Measurements from ENCODE around the gene KIAA0040. TPM values are rescaled to one million over a fixed set of nuclear protein-coding genes. Genes with fewer than 3 reads are reported as not detected.

Gene KIAA0040
- total RNA-seq, 2 experiments from 2014 or later: 64.1 to 67.1 TPM

DNA sequence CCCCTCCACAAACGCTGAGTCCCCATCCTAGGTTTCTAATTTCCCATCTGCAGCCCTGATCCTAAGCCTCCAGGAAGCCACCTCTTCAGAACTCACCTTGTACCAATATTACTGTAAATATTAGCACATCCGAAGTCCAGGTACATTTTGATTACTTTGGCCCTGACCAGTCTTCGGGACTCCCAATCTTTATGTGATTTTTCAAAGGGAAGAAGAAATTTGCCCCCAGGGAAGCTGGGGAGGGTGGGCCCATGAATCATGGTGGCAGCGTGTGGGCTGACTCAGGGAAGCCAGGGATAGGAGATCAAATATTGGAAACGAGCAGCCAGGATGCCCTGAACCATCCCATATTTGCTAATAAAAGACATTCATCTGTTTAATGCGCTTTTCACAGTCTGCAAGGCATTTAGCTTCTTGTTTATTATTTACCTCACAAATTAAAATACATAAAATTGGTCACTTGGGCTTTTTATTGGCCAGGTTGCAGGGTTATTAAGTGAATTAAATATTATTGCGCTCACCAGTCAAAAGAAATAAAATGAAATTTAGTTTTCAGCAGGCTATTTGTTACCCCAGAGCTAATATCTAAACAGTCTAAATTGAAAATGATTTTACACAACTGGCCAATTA is 46.6 kb downstream of the KIAA0040 start:
- H3K27me3 Mint-ChIP-seq: peaks cover 16% of the 10 kb centered on the region
- H3K4me1 Mint-ChIP-seq: peaks cover 8% of the 10 kb centered on the region
- no peaks in the 10 kb centered on the region for H3K9me3 Mint-ChIP-seq
- no peak overlapping the region for H3K4me3 Mint-ChIP-seq
- H3K27ac Mint-ChIP-seq: no peak overlapping the region
- no peaks in the 10 kb centered on the region for H3K36me3 Mint-ChIP-seq (ENCODE audit: low read depth)
- POLR2A ChIA-PET: no interaction called here
- no peak for DNase-seq
- CTCF ChIA-PET: interaction anchor here (0.6 to 6.2 kb wide), 17 partner anchors 10 to 205 kb away, joined by 3 to 32 read pairs (median 4); no protein-coding TSS in a partner anchor

DNA sequence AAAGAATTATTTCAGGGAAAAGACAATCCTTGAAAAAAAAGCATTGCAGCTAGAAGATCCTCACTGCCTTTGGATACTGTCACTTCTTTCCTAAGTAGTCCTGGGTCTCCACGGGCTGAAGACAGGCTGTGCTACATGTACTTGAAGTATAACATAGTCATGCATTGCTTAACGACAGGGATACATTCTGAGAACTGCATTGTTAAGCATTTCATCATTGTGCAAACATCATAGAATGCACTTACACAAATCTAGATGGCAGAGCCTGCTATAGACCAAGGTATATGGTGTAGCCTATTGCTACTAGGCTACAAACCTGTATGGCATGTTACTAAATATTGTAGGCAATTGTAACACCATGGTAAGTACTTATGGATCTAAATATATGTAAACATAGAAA is 54.0 kb downstream of the KIAA0040 start:
- Mint-ChIP-seq H3K27me3 (peaks cover 24% of the 10 kb centered on the region), H3K4me1 (peaks cover 8% of the 10 kb centered on the region), H3K9me3 (no peaks in the 10 kb centered on the region), H3K36me3 (ENCODE audit: low read depth) (no peaks in the 10 kb centered on the region), H3K27ac (no peak overlapping the region), H3K4me3 (no peak overlapping the region)
- CTCF ChIA-PET: no interaction called here
- no peak for DNase-seq
- POLR2A ChIA-PET: no interaction called here

- Mint-ChIP-seq H3K4me1 (peaks cover 8% of the 10 kb centered on the region), H3K36me3 (ENCODE audit: low read depth) (no peaks in the 10 kb centered on the region), H3K27me3 (peaks cover 26% of the 10 kb centered on the region), H3K27ac (no peak overlapping the region), H3K4me3 (no peak overlapping the region), H3K9me3 (no peaks in the 10 kb centered on the region)
- ChIA-PET POLR2A (no interaction called here), CTCF (interaction anchor here (0.7 kb wide), 1 partner anchor 979 kb away, joined by 4 read pairs; no protein-coding TSS in a partner anchor)
- no peak for DNase-seq
Measured at GRCh38 chr1:175137369-175137768, 55.2 kb downstream of the KIAA0040 start.

- H3K4me3 Mint-ChIP-seq: no peak overlapping the region
- DNase-seq: no peak
- ChIA-PET CTCF (interaction anchor here (0.7 to 1.2 kb wide), 3 partner anchors 11 to 19 kb away, joined by 3 to 5 read pairs (median 3); no protein-coding TSS in a partner anchor), POLR2A (no interaction called here)
- H3K36me3 Mint-ChIP-seq (ENCODE audit: low read depth): no peaks in the 10 kb centered on the region
- no peak overlapping the region for H3K27ac Mint-ChIP-seq
- no peaks in the 10 kb centered on the region for H3K9me3 Mint-ChIP-seq
- no peaks in the 10 kb centered on the region for H3K4me1 Mint-ChIP-seq
- peaks cover 26% of the 10 kb centered on the region for H3K27me3 Mint-ChIP-seq
Measured at GRCh38 chr1:175136246-175136645, 56.3 kb downstream of the KIAA0040 start.

DNA sequence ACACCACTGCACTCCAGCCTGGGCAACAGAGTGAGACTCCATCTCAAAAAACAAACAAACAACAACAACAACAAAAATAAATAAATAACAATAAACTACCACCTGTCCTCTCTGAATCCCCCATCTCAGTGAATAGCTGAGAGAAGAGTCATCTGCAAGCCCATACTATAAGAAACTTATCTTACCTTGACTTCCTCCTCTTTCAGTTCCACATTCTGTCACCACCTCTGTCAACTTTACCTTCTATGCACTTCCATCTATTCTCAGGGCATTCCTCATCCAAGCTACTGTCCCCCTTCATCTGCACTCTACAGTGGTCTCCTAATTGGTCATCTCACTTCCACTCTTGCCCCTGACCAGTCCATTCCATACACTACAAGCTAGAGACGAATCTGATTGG is 58.1 kb downstream of the KIAA0040 start:
- Mint-ChIP-seq H3K9me3 (no peaks in the 10 kb centered on the region), H3K4me3 (no peak overlapping the region), H3K4me1 (no peaks in the 10 kb centered on the region), H3K36me3 (ENCODE audit: low read depth) (no peaks in the 10 kb centered on the region), H3K27ac (no peak overlapping the region), H3K27me3 (peaks cover 26% of the 10 kb centered on the region)
- no peak for DNase-seq
- ChIA-PET POLR2A (no interaction called here), CTCF (interaction anchor here (1.0 to 1.8 kb wide), 4 partner anchors 10 to 20 kb away, joined by 3 to 7 read pairs (median 6); no protein-coding TSS in a partner anchor)

GRCh38 chr1:175133673-175134435 is 58.7 kb downstream of the KIAA0040 start:
- no peak for DNase-seq
- no peaks in the 10 kb centered on the region for H3K36me3 Mint-ChIP-seq (ENCODE audit: low read depth)
- H3K4me3 Mint-ChIP-seq: no peak overlapping the region
- ChIA-PET POLR2A (no interaction called here), CTCF (interaction anchor here (1.0 to 1.8 kb wide), 5 partner anchors 9 to 204 kb away, joined by 3 to 7 read pairs (median 5); no protein-coding TSS in a partner anchor)
- no peaks in the 10 kb centered on the region for H3K4me1 Mint-ChIP-seq
- H3K9me3 Mint-ChIP-seq: no peaks in the 10 kb centered on the region
- no peak overlapping the region for H3K27ac Mint-ChIP-seq
- peaks cover 26% of the 10 kb centered on the region for H3K27me3 Mint-ChIP-seq

- H3K4me3 Mint-ChIP-seq: no peak overlapping the region
- POLR2A ChIA-PET: no interaction called here
- no peaks in the 10 kb centered on the region for H3K9me3 Mint-ChIP-seq
- no peaks in the 10 kb centered on the region for H3K4me1 Mint-ChIP-seq
- H3K36me3 Mint-ChIP-seq (ENCODE audit: low read depth): no peaks in the 10 kb centered on the region
- peaks cover 23% of the 10 kb centered on the region for H3K27me3 Mint-ChIP-seq
- CTCF ChIA-PET: interaction anchor here (1.0 kb wide), 1 partner anchor 19 kb away, joined by 3 read pairs; no protein-coding TSS in a partner anchor
- DNase-seq: no peak
- H3K27ac Mint-ChIP-seq: no peak overlapping the region
Measured at GRCh38 chr1:175132436-175132835, 60.1 kb downstream of the KIAA0040 start.

DNA sequence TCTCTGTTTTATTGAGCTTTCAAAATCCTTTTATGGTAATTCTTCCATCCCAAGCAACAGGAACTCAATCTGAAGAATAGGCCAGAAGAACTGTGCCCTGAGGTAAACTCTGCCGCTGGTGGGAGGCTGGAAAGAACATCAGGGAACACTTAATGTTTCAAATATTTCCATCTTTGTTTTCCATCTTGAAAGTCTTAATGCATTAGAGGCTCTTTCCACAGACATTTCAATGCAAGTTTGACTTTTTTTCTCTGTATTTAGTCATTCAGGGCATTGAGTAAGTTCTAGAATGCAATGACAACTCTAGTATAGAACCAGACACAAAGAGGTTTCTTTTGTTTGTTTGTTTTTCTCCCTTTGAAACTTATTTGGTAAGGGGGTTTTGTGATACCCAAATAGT is 61.5 kb downstream of the KIAA0040 start:
- POLR2A ChIA-PET: no interaction called here
- Mint-ChIP-seq H3K36me3 (ENCODE audit: low read depth) (no peaks in the 10 kb centered on the region), H3K27ac (no peak overlapping the region), H3K27me3 (peaks cover 16% of the 10 kb centered on the region), H3K9me3 (no peaks in the 10 kb centered on the region), H3K4me3 (no peak overlapping the region), H3K4me1 (no peaks in the 10 kb centered on the region)
- no peak for DNase-seq
- CTCF ChIA-PET: no interaction called here

DNA sequence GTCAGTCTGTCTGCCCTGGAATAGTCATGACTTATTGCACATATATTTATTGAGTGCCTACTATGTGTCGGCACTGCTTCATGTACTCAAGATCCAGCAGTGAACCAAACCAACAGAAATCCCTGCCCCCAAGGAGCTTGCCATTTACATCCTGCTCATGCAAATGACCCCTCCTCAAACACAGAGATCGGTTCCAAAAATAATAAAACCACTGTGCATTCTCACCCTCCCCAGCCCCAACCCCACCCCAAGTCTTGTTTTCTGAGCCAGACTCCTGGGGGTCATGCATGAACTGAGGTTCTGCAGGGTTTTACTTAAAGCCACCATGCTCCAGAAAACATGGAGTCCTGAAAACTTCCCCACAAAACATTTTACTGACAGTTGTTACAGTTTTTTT is 61.9 kb downstream of the KIAA0040 start:
- Mint-ChIP-seq H3K36me3 (ENCODE audit: low read depth) (no peaks in the 10 kb centered on the region), H3K27me3 (peaks cover 11% of the 10 kb centered on the region), H3K9me3 (no peaks in the 10 kb centered on the region), H3K4me3 (no peak overlapping the region), H3K27ac (no peak overlapping the region), H3K4me1 (no peaks in the 10 kb centered on the region)
- ChIA-PET POLR2A (no interaction called here), CTCF (no interaction called here)
- DNase-seq: no peak

GRCh38 chr1:175129997-175130648 is 62.5 kb downstream of the KIAA0040 start:
- H3K4me1 Mint-ChIP-seq: no peaks in the 10 kb centered on the region
- CTCF ChIA-PET: no interaction called here
- H3K27me3 Mint-ChIP-seq: peaks cover 10% of the 10 kb centered on the region
- H3K9me3 Mint-ChIP-seq: no peaks in the 10 kb centered on the region
- POLR2A ChIA-PET: no interaction called here
- H3K27ac Mint-ChIP-seq: no peak overlapping the region
- H3K36me3 Mint-ChIP-seq (ENCODE audit: low read depth): no peaks in the 10 kb centered on the region
- no peak for DNase-seq
- no peak overlapping the region for H3K4me3 Mint-ChIP-seq

DNA sequence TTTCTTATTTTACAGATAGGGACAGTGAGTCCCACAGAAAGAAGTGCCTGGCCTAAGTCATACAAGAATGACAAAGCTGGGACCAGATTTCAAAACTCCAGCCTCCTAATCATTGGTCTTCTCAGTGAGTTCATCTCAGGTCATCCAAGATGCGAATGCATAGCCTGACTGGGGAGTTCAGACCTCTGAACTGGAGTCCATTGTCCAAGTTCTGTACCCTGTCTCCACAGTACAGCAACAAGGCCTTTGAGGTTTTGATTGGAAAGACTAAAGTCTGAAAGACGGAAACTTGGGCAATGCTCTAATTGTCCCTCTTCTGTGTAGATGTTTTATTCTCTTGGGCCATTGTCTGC is 63.0 kb downstream of the KIAA0040 start:
- Mint-ChIP-seq H3K4me1 (no peaks in the 10 kb centered on the region), H3K4me3 (no peak overlapping the region), H3K27ac (no peak overlapping the region), H3K9me3 (no peaks in the 10 kb centered on the region), H3K27me3 (peaks cover 7% of the 10 kb centered on the region), H3K36me3 (ENCODE audit: low read depth) (no peaks in the 10 kb centered on the region)
- CTCF ChIA-PET: no interaction called here
- DNase-seq: no peak
- POLR2A ChIA-PET: no interaction called here

DNA sequence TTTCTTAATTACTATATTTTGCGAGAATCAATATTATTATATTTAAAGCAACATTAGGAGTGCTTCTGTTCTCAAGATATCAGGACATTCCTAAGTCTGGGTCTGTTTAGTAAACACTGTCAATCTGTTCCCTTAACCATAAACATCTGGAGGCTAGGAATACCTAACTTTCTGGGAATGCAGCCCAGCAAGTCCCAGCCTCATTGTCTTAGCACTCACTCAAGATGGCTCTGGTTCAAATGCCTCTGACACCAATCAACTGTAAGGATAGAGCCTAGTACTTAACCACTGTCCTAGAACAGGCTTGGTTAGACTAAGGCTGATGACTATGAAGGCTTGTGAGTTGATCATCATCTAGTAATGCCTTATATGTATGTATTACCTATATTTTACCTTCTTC is 63.4 kb downstream of the KIAA0040 start:
- peaks cover 5% of the 10 kb centered on the region for H3K27me3 Mint-ChIP-seq
- ChIA-PET CTCF (interaction anchor here (1.0 kb wide), 1 partner anchor 17 kb away, joined by 3 read pairs; no protein-coding TSS in a partner anchor), POLR2A (no interaction called here)
- DNase-seq: no peak
- no peak overlapping the region for H3K4me3 Mint-ChIP-seq
- no peak overlapping the region for H3K27ac Mint-ChIP-seq
- no peaks in the 10 kb centered on the region for H3K9me3 Mint-ChIP-seq
- no peaks in the 10 kb centered on the region for H3K4me1 Mint-ChIP-seq
- no peaks in the 10 kb centered on the region for H3K36me3 Mint-ChIP-seq (ENCODE audit: low read depth)

- Mint-ChIP-seq H3K4me3 (no peak overlapping the region), H3K4me1 (no peaks in the 10 kb centered on the region), H3K36me3 (ENCODE audit: low read depth) (no peaks in the 10 kb centered on the region), H3K9me3 (no peaks in the 10 kb centered on the region), H3K27me3 (peaks cover 2% of the 10 kb centered on the region), H3K27ac (no peak overlapping the region)
- POLR2A ChIA-PET: no interaction called here
- DNase-seq: no peak
- CTCF ChIA-PET: interaction anchor here (0.7 to 1.0 kb wide), 2 partner anchors 17 to 99 kb away, joined by 3 read pairs; no protein-coding TSS in a partner anchor
Measured at GRCh38 chr1:175128523-175128922, 64.1 kb downstream of the KIAA0040 start.
